ENCODE results near the gene GRM2.

DNA sequence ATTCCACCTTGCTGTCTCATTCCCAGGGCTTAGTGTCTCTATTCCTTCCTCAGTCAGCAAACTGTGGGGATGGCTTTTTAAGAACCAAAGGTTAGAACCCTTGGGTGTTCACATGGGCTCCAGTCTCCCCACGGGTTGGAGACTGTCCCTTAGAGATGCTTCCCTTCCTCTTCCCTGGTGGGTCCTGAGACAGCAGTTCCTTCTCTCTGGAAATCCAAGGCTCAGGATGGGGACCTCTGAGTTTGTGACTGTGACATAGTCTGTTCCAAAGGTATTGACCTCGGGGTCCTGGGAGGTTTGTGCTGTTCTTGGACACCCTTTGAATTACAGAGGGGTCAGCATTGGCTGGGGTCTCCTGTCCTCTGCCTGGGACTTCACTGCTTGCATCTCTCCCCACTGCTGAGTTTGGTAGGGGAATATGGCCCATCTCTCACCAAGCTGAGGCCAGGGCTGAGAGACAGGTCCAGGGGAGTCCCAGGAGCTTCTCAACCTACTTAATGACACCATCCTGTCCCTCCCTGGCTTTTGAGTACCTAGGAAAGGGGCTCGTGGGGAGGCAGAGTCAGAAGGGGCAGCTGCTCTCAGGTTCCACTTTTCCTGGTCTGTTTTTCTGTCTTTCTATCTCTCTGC, 1.5 kb downstream of the GRM2 start:
- no peak for TF ChIP-seq POLR2A (IDR thresholded peaks at IDR 0.05)
- TF ChIP-seq, protein P1, sequence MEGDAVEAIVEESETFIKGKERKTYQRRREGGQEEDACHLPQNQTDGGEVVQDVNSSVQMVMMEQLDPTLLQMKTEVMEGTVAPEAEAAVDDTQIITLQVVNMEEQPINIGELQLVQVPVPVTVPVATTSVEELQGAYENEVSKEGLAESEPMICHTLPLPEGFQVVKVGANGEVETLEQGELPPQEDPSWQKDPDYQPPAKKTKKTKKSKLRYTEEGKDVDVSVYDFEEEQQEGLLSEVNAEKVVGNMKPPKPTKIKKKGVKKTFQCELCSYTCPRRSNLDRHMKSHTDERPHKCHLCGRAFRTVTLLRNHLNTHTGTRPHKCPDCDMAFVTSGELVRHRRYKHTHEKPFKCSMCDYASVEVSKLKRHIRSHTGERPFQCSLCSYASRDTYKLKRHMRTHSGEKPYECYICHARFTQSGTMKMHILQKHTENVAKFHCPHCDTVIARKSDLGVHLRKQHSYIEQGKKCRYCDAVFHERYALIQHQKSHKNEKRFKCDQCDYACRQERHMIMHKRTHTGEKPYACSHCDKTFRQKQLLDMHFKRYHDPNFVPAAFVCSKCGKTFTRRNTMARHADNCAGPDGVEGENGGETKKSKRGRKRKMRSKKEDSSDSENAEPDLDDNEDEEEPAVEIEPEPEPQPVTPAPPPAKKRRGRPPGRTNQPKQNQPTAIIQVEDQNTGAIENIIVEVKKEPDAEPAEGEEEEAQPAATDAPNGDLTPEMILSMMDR (IDR thresholded peaks at IDR 0.05): no peak
